ENCODE data around the gene ERN1.

The ERN1 gene

DNA sequence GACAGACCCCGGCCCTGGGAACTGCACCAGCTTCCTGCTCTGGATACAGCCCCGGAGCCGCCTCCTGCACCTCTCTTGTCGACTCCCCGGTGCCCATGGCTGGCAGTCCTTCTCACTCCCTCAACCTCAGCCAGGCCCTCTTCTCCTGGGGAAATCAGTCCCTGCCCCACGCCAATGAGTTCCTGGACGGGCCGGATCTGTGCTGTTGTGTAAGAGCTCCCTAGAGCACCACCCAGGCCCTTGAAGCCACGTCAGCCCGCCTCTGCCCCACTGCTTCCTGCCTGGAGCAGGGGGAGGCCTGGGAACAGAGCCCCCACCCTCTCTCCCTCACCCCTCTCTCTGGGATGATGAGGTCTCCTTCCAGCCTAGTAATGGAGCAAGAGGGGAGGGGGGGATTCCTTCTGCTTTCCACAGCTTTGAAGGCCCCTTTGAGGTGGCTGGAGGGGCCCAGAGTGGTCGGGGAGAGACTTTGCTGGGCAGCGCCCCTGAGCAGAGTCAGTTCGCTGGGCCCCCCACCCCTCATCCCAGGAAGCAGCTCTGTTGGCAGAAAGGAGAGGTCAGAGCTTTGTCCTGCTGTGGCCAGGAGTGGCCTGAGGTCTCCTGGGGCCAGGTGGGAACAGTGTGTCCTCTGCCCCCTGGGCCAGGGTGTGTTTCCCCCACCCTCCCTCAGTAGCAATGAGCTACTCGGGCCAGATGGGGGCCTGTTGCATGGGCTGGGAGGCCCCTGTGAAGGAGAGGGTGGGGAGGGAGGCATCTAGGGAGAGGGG is 128.0 kb downstream of the ERN1 start:
- DNase-seq, result no peak

DNA sequence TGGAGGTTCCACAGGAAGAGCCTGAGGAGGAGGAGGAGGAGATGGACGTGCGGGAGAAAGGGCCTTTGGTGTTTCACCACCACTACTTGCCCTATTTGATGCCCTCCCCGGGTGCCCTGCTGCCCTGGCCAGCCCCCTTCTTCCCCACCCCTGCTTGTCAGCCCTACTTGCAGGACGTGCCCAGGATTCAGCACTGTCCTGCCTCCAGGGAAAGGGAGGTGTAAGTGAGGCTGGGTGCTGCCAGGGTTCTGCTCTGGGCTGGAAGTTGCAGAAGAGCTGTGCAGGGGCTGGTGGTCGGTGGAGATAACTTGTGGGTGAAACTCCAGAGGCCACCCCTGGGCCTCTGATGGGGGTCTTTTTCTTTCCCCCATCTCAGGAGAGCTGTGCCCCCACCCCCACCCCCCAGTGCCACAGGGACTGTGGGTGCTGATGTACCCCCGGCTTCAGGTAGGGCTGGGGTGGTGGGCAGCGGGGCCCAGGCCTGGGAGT is 128.8 kb downstream of the ERN1 start:
- no peak for DNase-seq

DNA sequence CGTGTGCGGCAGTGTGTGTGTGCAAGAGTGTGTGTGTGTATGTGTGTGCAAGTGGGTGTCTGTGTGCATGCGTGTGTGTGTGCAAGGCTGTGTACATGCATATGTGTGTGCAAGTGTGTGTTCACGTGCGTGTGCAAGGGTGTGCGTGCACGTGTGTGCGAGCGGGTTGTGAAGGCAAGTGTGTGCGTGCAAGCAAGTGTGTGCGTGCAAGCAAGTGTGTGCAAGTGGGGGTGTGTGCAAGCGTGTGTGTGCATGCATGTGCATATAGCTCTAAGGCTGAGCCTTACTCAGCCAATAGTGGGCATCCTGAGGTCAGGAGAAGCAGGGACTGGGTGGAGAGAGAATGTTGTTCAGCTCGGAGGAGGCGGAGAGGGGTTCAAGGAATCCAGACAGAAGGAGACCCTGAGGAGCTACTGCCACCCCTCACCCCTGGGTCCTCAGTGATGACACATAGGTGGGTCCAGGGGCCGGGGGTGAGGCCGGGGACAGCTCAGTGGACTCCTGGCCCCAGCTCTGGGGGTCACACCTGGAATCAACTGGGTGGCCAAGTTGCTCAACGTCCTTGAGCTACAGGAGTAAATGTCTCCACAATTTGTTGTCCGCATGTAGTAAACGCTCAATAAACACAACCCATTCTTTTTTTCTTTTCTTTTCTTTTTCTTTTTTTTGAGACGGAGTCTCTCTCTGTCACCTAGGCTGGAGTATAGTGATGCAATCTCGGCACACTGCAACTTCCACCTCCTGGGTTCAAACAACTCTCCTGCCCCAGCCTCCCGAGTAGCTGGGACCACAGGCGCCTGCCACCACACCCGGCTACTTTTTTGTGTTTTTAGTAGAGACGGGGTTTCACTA is 130.0 kb downstream of the ERN1 start:
- DNase-seq, result no peak

DNA sequence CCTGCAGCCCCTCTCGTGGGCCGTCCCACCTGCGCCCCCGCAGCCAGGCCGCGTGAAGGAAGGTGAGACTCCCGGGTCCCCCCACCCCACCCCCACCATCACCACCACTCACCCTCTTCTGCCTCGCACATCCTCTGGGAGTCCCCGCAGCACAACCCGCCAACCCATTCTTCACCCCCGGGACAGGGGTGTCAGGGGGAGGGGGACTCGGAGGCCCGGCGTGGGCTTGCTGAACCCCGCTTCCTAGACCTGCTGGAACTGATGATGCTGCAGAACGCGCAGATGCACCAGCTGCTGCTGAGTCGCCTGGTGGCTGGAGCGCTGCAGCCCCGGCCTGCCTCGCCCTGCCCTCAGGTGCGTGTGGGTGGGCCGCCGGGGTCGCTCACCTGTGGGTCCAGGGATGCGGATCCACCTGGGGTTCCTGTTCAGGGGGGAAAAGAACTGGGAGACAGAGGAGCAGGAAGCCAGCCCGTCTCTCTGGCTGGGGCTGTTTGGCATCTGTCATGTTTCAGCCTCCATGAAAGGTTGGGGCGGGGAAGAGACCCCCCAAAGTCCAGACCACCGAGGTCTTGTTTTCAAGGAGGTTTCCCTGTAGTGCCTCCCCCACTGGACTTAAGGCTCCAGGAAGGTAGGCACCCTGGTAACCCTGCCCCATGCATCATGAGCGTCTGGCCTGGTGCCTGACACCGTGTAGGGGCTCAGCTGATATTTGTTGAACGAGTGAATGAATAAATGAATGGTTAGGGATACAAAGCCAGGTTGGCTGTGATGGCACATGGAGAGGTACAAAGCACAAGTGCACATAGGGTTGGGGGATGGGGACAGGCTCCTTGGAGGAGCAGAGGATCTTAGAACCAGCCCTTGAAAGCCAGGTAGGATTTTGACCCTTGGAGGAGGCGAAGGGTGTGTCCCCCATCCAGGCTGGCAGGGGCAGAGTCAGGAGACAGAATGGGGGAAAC is 130.9 kb downstream of the ERN1 start:
- no peak for DNase-seq

DNA sequence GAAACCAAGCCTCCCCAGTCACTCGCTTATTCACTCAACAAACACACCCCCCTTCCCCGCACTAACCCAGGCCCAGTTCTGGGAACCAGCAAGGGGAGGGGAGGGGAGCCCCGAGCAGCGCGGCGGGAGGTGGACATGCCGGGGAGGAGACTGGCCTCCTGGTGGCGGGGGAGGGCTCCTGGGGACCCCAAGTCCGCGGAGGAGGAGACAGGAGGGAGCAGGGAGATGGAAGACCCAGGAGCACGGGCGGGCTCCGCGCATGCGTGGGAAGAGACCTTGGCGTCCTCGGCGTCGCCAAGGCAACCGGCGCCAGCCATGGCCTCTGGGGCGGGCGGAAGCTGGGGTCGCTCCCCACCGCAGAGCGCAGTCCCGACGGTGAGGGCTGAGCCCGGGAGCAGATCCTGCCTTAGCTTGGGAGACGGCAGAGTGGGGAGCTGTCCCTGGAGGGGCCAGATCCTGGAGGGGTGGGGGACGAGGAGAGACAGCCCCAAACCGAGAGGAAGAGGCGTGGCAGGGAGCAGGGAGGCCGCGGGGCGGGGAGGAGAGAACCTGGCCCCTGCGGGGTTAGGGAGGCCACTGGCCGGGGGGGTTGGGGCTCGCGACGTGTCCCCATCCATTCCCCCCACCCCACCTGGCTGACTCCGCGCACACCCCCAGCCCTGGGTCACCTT is 131.8 kb downstream of the ERN1 start, which contains the start of gene PRR29:
TSS of gene PRR29 (plus strand) at position 302 of the 671 bp plus-strand sequence. CDS start at position 316, 14 bp downstream.
- peak; percentile 80 for DNase-seq

DNA sequence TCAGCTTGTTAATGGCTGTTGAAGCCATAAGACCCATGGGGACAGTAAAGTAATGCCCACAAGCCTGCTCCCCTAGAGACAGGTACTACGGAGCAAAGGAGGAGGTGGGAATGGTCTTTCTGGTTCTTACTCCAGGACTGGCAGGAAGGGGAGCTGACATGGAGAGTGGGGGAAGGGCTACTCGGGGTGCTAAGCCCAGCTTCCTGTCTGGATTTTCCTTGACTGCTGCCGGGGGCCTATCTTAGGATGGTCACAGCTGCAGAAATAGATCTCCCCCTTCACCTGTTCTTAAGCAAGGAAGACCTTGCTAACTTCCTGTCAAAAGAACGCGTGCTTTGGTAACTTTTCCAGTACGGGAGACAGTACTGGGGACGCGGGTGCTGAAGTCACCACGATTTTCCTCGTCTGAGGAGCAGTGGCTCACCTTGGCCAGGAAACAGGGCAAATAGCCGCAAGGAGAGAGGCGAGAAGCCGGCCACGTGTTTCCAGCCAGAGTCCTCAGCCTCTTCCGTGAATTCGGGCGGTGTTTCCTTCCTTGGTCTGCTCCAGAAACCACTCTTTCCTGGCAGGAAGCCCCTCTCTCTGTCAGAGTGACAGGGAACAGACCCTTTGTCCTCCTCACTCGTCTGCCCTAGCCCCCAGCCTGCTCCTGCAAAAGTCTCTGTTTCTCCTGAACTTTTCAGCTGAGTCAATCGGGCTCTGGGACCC is 132.4 kb downstream of the ERN1 start:
- no peak for DNase-seq

DNA sequence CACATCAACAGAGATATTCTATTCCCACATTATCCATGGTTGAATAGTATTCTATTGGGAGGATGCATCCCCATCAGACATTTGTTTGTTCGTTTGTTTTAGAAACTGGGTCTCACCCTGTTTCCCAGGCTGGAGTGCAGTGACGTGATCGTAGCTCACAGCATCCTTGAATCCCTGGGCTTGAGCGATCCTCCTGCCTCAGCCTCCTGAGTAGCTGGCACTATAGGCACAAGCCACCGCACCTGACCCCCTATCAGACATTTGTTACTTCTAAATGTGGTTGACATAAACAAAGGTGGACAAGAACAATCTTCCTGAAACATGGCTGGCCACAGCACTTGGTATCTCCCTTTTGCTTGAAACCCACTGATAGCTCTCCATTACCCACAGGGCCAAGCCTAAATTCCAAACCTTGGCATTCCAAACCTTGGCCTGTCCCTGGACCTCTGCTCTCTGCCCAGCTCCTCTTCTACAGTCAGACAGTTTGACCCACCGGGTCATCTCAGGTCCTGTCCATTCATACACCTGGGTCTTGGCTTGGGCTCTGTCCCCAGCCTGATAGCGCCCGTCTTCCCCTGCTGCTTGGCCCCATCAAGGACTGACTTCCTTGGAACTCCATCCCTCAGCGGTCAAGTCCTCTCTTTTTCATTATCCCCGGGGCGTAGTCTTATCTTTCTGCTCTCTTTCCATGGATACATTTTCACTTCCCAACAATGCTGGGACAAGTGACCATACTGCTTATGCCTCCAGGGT is 133.3 kb downstream of the ERN1 start:
- no peak for DNase-seq

DNA sequence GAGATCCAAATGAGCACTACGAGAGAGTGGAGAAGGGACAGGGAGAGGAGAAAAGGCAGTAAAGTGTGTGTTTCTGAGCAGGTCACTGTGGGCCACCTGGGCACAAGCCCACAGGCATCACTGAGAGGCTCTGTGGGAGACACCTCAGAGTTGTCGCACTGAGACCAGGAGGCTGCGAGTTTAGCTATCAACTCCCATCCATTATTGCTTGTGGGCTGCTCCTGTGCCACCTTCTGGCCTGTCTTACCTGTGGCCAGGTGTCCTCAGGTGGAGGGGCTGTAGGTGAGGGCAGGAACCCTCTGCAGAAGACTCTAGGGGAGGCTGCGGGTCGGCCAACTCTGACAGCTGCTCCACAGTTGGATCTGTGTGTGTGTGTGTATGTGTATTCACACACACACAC is 134.3 kb downstream of the ERN1 start:
- DNase-seq, result no peak

DNA sequence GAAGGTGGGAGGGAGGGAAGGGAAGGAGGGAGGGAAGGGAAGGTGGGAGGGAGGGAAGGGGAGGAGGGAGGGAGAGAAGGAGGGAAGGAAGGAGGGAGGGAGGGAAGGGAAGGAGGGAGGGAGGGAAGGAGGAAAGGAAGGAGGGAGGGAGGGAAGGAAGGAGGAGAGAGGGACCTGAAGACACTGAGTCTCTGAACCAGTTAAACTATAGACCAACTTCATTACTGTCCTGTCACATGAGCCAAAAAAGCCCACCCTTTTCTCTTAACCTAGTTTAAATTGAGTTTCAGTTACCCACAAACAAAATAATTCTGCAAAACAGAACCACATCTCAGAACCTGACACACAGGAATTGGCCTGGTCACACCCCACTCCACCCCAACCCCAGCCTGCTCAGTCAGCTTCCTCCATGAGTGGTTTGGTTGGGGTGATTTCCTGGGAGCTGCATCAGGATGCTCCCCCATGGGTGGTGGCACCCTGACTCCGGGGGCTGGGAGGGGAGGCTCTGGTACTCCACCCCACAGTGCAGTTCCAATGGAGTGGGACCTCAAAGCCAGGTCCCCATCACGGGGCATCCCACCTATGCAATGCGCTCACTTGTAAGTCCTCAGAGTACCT is 136.5 kb downstream of the ERN1 start:
- no peak for DNase-seq

DNA sequence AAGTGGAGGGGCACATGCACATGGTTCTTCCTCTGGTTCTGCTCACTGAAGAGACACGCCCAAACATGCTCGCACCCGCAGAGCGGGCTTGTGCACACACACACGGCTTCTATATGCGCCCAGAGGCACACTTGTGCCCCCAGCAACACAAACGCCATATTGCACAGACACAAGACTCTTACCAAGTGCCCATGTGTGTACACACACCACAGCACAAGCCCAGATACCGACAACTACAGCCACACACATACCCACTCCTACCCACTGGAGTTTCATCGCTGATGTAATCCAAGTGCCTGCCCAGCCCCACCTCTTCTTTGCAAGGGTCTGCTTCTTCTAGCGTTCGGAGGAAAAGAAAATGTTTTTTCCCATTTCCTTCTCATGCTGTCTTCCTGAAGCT is 138.3 kb downstream of the ERN1 start:
- no peak for DNase-seq

DNA sequence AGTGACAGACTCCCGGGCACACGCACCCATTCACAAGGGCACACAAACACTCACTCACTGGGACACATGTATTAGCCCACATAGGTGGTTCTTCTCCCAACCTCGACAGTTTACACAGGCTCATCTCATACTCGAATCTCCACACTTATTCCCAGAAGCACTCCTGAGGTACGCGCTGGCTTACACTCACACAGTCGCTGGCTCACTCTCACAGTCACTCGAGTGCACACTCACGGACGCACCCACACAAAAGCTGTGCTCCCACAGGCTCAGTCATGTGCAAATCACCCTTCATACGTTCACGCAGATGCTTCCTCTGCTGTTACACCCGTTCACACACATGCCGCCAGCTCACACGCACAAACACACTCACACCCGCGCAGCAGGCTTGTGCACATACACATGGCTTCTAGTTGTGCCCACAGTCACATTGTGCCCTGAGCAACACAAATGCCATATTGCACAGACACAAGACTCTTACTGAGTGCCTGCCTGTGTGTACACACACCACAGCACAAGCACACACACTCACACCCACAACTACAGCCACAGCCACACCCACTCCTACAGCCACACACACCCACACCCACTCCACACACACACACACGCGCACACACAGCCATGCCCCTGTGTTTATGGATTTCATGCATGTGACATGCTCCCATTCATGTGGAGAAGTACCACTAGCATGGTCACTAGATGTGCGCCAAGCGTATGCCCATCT is 140.2 kb downstream of the ERN1 start:
- no peak for DNase-seq

Data from activated CD4-positive, alpha-beta T cell treated with anti-CD3 and anti-CD28 coated beads for 48 hours (primary cell).